Astrocyte (in vitro differentiated cells and primary cell): ENCODE measurements around the gene ECHS1. TPM values are rescaled to one million over a fixed set of nuclear protein-coding genes. Genes with fewer than 3 reads are reported as not detected.

Experiments used
- DNase-seq: peaks from one replicate; pipeline ENCODE4 v3.0.0-alpha.2; 2010; ENCODE audit warnings: low read depth
- FAIRE-seq: peaks from 2 replicates; lab custom pipeline; 2011; peaks lifted over from hg19 to GRCh38; lab: Jason Lieb, UNC
- H2AFZ ChIP-seq: 2 replicates; pipeline ENCODE4 v1.6.0; 2012; ENCODE audit warnings: low read depth, low read length, inconsistent platforms
- H3K27ac ChIP-seq: 2 replicates; pipeline ENCODE4 v1.5.1; 2011; ENCODE audit warnings: low read depth, low read length, inconsistent platforms
- H3K27me3 ChIP-seq: 2 replicates; pipeline ENCODE4 v1.6.0; 2011; ENCODE audit warnings: low read length, inconsistent platforms; ENCODE audit not compliant: insufficient read depth
- H3K36me3 ChIP-seq: 2 replicates; pipeline ENCODE4 v1.5.1; 2011; ENCODE audit warnings: low read length, inconsistent platforms; ENCODE audit not compliant: insufficient read depth
- H3K4me1 ChIP-seq: 2 replicates; pipeline ENCODE4 v1.5.1; 2011; ENCODE audit warnings: low read length, inconsistent platforms; ENCODE audit not compliant: insufficient read depth
- H3K4me2 ChIP-seq: 2 replicates; pipeline ENCODE4 v1.6.0; 2012; ENCODE audit warnings: low read length, inconsistent platforms
- H3K4me3 ChIP-seq: 2 replicates; pipeline ENCODE4 v1.5.1; 2011; ENCODE audit warnings: low read depth, mild to moderate bottlenecking, low read length, inconsistent platforms; ENCODE audit not compliant: insufficient read depth
- H3K79me2 ChIP-seq: 2 replicates; pipeline ENCODE4 v1.6.0; 2012; ENCODE audit warnings: mild to moderate bottlenecking, low read length, inconsistent platforms; ENCODE audit not compliant: insufficient read depth
- H3K9ac ChIP-seq: 2 replicates; pipeline ENCODE4 v1.6.0; 2012; ENCODE audit warnings: mild to moderate bottlenecking, low read length, inconsistent platforms
- H3K9me3 ChIP-seq: 2 replicates; pipeline ENCODE4 v1.5.1; 2012; ENCODE audit warnings: low read depth, mild to moderate bottlenecking, low read length, inconsistent platforms; ENCODE audit not compliant: insufficient read depth
- H4K20me1 ChIP-seq: 2 replicates; pipeline ENCODE4 v1.6.0; 2012; ENCODE audit warnings: low read length, inconsistent platforms; ENCODE audit not compliant: insufficient read depth
- H3K27ac Mint-ChIP-seq: one replicate; pipeline ENCODE4 v1.8.0; 2021; ENCODE audit warnings: mild to moderate bottlenecking, mixed read lengths; ENCODE audit not compliant: unreplicated experiment
- H3K27me3 Mint-ChIP-seq: one replicate; pipeline ENCODE4 v1.8.0; 2021; ENCODE audit warnings: low read depth, mixed read lengths; ENCODE audit not compliant: unreplicated experiment
- H3K36me3 Mint-ChIP-seq: one replicate; pipeline ENCODE4 v1.8.0; 2021; ENCODE audit warnings: low read depth, mixed read lengths; ENCODE audit not compliant: unreplicated experiment
- H3K4me1 Mint-ChIP-seq: one replicate; pipeline ENCODE4 v1.8.0; 2021; ENCODE audit warnings: low read depth, mixed read lengths; ENCODE audit not compliant: unreplicated experiment
- H3K4me3 Mint-ChIP-seq: one replicate; pipeline ENCODE4 v1.8.0; 2021; ENCODE audit warnings: mild to moderate bottlenecking, moderate library complexity, mixed read lengths; ENCODE audit not compliant: unreplicated experiment
- H3K9me3 Mint-ChIP-seq: one replicate; pipeline ENCODE4 v1.8.0; 2021; ENCODE audit warnings: mild to moderate bottlenecking, mixed read lengths; ENCODE audit not compliant: unreplicated experiment
- EZH2 ChIP-seq: IDR thresholded peaks from 2 replicates; pipeline ENCODE4 v1.6.1; 2012; ENCODE audit warnings: mild to moderate bottlenecking, low read length, inconsistent platforms; ENCODE audit not compliant: insufficient read depth
- total RNA-seq: library from RNA; stranded (reverse); gene quantifications from 2 replicates; pipeline ENCODE4 v1.2.1, GENCODE V29; 2021
- TF ChIP-seq, protein P1 (sequence below): IDR thresholded peaks from 2 replicates; pipeline ENCODE4 v1.5.1; 2011; ENCODE audit warnings: low read depth, mild to moderate bottlenecking, inconsistent platforms, low read length, moderate library complexity; ENCODE audit not compliant: insufficient read depth

The ECHS1 gene
- total RNA-seq, 1 donor from 2014 or later: 90.9 TPM

DNA sequence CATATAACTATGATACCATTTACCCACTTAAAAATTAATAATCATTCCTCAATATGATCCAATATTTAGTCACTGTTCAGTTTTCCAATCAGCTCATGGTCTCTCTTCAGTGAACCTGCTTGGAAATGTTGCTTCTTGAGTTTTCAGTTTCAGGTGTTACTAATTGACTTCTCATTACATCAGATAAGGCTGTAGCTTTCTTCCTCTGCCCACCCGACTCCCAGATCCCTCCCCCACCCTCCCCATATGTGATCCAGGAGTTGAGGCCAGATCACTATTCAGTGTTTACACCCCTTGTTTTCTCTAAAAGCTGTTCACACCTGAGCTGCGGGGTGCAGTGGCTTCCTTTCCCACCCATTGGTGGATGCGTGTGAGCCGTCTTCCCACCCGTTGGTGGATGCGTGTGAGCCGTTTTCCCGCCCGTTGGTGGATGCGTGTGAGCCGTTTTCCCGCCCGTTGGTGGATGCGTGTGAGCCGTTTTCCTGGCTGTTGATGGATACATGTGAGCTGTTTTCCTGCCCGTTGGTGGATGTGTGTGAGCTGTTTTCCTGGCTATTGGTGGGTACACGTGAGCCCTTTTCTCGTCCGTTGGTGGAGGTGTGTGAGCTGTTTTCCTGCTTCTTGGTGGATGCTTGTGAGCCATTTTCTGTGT is 17.6 kb upstream of the ECHS1 start:
- no peak overlapping the region for H3K4me3 ChIP-seq
- H3K27ac Mint-ChIP-seq: peak overlapping the region; percentile 54
- no peaks in the 10 kb centered on the region for H3K27me3 Mint-ChIP-seq

DNA sequence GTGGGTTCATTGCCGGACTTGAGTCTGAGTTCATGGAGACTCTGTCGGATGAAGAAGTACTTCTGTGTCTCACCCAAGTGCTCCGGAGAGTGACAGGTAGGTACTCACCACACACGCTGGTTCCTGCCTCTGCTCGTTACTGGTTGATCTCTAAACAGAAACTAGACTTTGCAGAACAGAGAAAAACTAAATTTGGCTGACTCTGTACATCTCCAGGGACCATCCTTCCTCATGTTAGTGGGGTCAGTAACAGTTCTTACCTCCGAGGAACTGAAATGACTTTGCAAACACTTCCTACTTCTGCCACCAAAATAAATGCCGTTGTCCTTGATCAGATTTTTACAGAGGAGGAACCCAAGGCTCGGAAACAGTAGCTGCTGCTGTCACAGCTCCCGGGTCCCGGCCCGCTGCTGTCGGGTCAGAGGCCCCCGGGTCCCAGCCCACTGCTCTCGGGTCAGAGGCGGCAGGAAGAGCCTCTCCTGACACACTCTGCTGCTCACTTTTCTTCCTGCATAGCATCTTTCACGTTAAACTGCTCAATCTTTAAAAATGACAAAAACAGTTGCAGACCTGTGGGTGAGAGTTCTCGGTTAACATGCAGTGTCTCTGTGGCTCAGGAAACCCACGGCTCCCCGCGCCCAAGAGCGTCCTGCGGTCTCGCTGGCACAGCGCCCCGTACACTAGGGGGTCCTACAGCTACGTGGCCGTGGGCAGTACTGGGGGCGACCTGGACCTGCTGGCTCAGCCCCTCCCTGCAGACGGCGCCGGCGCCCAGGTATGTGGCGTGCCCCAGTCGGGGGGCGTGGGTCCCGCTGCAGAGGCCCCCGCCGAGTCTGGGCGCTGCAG is 16.0 kb upstream of the ECHS1 start:
- H3K27me3 ChIP-seq: no peaks in the 10 kb centered on the region
- no peak overlapping the region for H3K4me2 ChIP-seq
- H3K27ac ChIP-seq: no peak overlapping the region
- no peaks in the 10 kb centered on the region for H3K9me3 ChIP-seq
- peaks cover 3% of the 10 kb centered on the region for H3K79me2 ChIP-seq
- Mint-ChIP-seq H3K27ac (peak overlapping the region; percentile 62), H3K4me1 (peaks cover 2% of the 10 kb centered on the region), H3K27me3 (no peaks in the 10 kb centered on the region), H3K9me3 (no peaks in the 10 kb centered on the region), H3K36me3 (peaks cover 14% of the 10 kb centered on the region), H3K4me3 (no peak overlapping the region)
- no peaks in the 10 kb centered on the region for H3K36me3 ChIP-seq
- H4K20me1 ChIP-seq: no peaks in the 10 kb centered on the region
- DNase-seq (no peak), FAIRE-seq (no peak)
- H3K4me3 ChIP-seq: no peak overlapping the region
- no peak for TF ChIP-seq EZH2
- TF ChIP-seq, protein P1, sequence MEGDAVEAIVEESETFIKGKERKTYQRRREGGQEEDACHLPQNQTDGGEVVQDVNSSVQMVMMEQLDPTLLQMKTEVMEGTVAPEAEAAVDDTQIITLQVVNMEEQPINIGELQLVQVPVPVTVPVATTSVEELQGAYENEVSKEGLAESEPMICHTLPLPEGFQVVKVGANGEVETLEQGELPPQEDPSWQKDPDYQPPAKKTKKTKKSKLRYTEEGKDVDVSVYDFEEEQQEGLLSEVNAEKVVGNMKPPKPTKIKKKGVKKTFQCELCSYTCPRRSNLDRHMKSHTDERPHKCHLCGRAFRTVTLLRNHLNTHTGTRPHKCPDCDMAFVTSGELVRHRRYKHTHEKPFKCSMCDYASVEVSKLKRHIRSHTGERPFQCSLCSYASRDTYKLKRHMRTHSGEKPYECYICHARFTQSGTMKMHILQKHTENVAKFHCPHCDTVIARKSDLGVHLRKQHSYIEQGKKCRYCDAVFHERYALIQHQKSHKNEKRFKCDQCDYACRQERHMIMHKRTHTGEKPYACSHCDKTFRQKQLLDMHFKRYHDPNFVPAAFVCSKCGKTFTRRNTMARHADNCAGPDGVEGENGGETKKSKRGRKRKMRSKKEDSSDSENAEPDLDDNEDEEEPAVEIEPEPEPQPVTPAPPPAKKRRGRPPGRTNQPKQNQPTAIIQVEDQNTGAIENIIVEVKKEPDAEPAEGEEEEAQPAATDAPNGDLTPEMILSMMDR: no peak
- H3K9ac ChIP-seq: no peak overlapping the region
- no peaks in the 10 kb centered on the region for H3K4me1 ChIP-seq
- no peak overlapping the region for H2AFZ ChIP-seq

More for the DNA sequence above, 17.6 kb upstream of the ECHS1 start:
- H3K9me3 ChIP-seq: no peaks in the 10 kb centered on the region
- FAIRE-seq (no peak), DNase-seq (no peak)
- H2AFZ ChIP-seq: no peak overlapping the region
- H3K36me3 Mint-ChIP-seq: peaks cover 15% of the 10 kb centered on the region
- no peaks in the 10 kb centered on the region for H3K9me3 Mint-ChIP-seq
- H3K4me2 ChIP-seq: no peak overlapping the region
- peaks cover 6% of the 10 kb centered on the region for H3K4me1 Mint-ChIP-seq
- no peak for TF ChIP-seq EZH2
- TF ChIP-seq, protein P1: no peak
- H3K4me1 ChIP-seq: peaks cover 5% of the 10 kb centered on the region
- H4K20me1 ChIP-seq: no peaks in the 10 kb centered on the region
- no peaks in the 10 kb centered on the region for H3K36me3 ChIP-seq
- H3K27me3 ChIP-seq: no peaks in the 10 kb centered on the region
- H3K4me3 Mint-ChIP-seq: no peak overlapping the region
- no peak overlapping the region for H3K9ac ChIP-seq
- no peak overlapping the region for H3K27ac ChIP-seq
- peaks cover 18% of the 10 kb centered on the region for H3K79me2 ChIP-seq
